ENCODE results near the gene GAS7.
A peak's percentile ranks its signal among the peaks of the same experiment; 100 is the strongest.
"Not testable (repeated sequence)": the region's sequence is repeated elsewhere in the genome, so short reads cannot be mapped to it uniquely, and the experiment has no call there.

GAS7 gene

GRCh38 chr17:9941305-9941704 is 257.1 kb downstream of the GAS7 start:
- DNase-seq (ENCODE audit: low spot score): no peak

- no peak for DNase-seq (ENCODE audit: low spot score)
Measured at GRCh38 chr17:9940841-9941240, 257.6 kb downstream of the GAS7 start.

- no peak for DNase-seq (ENCODE audit: low spot score)
Measured at GRCh38 chr17:9938764-9939163, 259.6 kb downstream of the GAS7 start.

GRCh38 chr17:9937901-9938300 is 260.5 kb downstream of the GAS7 start:
- DNase-seq (ENCODE audit: low spot score): no peak

DNA sequence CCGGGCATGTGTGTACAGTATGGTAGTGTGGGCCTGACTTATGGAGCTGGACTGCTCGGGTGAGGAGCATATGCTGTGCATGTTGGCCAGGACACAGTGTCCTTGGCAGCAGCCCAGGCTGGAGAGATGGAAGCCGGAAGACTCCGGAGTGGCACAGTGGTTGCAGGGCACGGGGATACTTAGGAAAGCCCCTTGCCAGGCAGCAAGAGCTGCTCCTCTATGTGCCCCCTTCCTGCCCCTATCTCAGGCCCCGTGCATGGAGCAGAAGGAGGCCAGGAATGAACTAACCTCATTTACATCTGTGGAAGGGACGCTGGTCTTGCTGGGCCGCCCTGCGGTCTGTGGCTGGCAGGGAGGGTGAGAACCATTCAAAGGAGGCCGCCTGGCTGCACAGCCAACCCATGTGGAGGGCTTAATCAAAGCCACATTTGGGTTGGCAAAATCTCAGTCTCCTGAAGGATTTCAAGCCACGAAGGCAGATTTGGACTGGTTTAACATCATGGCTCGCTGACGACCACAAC is 261.1 kb downstream of the GAS7 start:
- DNase-seq (ENCODE audit: low spot score): no peak

DNA sequence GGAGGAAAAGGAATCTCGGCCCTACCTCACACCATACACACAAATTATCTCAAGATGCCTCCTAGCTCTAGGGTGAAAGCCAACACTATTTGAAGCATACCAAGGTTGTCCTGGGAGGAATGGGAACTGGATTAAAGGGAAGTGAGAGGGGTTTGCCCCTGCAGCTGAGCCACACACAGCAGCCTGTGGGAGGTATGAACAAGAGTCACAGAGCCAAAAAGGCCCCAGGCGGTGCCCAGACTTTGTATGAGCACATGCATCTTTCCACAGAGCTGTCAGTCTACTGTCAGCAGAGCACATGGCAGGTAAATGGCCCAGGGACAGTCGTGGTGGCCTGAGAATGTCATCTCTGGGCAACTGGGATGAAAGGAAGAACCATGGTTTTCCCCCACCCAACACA is 262.3 kb downstream of the GAS7 start:
- no peak for DNase-seq (ENCODE audit: low spot score)

DNA sequence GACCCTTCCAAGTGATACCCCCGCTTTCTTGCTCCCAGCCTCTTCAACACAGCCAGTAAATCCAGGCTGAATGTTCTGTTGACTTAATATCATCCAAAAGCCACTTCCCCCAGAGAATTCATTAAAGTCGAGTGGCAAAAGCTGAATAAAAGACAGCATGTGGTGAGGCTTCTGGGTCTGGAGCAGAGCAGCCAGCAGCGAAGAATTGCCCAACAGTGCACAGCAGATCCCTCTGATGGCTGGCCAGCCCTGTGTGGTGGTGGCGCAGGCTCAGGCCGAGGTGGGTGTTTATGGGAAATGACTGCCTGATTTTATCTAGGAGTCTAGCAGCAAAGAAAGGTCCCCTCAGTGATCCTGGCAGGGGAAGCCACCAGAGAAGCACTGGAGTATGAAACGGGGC is 263.0 kb downstream of the GAS7 start:
- no peak for DNase-seq (ENCODE audit: low spot score)

GRCh38 chr17:9934331-9934730 is 264.1 kb downstream of the GAS7 start:
- no peak for DNase-seq (ENCODE audit: low spot score)

- DNase-seq (ENCODE audit: low spot score): no peak
Measured at GRCh38 chr17:9932491-9932890, 265.9 kb downstream of the GAS7 start.

- peak; percentile 76 for DNase-seq (ENCODE audit: low spot score)
Measured at GRCh38 chr17:9931144-9931741, 267.2 kb downstream of the GAS7 start.

GRCh38 chr17:9929871-9930270 is 268.5 kb downstream of the GAS7 start:
- DNase-seq (ENCODE audit: low spot score): no peak

DNA sequence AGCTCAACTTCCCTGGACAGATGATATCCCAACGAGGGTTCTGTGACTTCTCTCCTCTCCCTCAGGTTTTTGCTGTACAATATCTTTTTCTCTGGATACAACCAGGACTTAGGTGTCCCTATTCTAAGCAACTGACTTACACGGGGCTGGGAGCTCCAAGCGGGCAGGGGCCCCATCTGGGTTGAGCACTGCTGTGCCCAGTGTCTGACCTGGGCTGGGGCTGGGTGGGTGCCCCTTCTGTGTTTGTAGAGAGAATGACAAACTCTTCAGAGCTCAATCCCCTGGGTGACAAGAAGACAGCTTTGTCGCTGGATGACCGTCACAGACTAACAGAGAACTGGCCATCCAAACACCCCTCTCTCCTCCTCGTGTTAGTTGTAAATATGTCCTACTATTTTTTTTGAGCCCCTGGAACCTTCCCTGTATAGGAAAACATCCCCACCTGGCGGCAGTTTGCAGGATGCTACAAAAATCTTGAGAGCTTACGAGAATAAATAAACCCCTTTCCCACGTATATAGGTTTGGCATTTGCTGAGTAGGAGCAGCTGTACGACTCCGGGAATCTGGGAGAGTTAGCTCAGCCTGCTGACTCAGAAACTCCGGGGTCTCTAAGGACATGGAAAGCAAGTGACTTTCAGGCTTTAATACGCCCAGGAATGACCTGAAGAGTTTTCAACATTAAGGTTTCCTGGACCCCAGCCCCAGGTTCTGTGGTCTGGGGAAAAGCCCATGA is 269.6 kb downstream of the GAS7 start:
- no peak for DNase-seq (ENCODE audit: low spot score)

GRCh38 chr17:9926150-9926804 is 272.1 kb downstream of the GAS7 start:
- no peak for DNase-seq (ENCODE audit: low spot score)

DNA sequence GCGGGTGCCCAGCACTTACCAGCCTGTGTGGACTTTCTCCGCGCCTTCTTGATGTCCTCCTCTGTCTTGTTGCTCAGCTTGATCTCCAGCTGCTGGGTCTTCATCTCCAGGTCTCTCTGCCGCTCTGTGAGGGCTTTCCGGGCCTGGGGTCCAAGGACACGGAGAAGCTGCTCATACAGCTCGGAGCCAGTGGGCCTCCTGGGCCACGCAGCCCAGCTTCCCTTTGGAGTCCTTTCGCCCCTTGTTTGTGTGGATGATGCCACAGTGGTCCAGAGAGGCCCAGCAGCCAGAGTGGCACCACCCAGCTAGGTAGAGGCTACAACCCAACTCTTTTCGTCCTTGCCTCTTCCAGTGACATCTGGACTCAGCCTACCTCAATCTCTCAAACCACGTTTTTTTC is 272.9 kb downstream of the GAS7 start:
- DNase-seq (ENCODE audit: low spot score): no peak

GRCh38 chr17:9924735-9925191 is 273.6 kb downstream of the GAS7 start:
- DNase-seq (ENCODE audit: low spot score): no peak

- no peak for DNase-seq (ENCODE audit: low spot score)
Measured at GRCh38 chr17:9922012-9922848, 276.2 kb downstream of the GAS7 start.

DNA sequence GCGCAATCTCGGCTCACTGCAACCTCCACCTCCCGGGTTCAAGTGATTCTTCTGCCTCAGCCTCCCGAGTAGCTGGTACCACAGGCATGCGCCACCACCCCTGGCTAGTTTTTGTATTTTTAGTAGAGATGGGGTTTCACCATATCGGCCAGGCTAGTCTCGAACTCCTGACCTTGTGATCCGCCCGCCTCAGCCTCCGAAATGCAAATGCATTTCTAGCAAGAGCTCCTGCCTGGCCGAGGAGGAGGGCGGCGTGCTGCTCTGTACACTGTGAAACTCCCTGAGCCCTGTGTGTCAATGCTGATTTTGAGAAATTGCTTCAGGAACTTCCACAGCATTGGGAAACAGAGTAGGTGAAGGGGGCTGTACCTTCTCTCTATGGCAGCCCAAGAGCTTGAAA is 277.2 kb downstream of the GAS7 start:
- DNase-seq (ENCODE audit: low spot score): not testable (repeated sequence)

- no peak for DNase-seq (ENCODE audit: low spot score)
Measured at GRCh38 chr17:9918804-9919352, 279.5 kb downstream of the GAS7 start.

DNA sequence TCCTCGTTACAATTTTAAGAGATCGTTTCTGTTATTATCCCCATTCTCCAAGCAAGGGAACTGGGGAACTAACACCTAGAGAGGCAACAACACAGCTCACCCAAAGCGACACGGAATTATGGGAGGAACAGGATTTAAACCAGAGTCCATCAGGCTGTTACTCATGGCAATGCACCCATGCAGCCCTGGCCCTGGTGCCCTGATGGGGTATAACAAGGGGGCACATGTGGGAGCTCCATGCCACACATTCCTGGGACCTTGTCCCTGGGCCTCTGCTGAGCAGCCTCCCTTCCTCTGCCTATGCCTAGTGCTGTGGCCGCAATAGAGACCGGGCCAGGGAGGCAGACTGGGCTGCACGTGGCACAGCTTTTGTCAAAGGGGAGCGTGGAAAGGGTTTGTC is 280.1 kb downstream of the GAS7 start:
- no peak for DNase-seq (ENCODE audit: low spot score)

- DNase-seq (ENCODE audit: low spot score): no peak
Measured at GRCh38 chr17:9917801-9918200, 280.6 kb downstream of the GAS7 start.

- DNase-seq (ENCODE audit: low spot score): no peak
Measured at GRCh38 chr17:9917131-9917530, 281.3 kb downstream of the GAS7 start.

DNA sequence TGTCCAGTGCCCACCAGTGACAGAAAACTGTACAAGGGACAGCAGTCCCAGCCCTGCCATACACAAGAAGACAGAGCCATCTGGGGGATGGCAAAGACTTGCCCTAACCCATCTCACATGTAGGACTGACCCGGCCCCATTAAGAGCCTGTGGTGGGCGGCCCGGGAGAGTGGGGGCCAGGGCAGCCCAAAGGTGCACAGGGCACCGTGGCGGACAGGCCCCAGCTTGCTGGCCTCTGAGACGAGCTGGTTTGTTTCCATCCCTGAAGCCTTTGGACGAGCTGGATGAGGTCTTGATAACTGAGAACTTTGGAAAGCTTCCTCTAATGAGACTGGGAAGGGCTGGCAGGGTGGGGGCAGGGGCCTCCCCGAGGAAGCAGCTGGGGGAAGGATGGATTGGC is 282.3 kb downstream of the GAS7 start:
- DNase-seq (ENCODE audit: low spot score): no peak
